ENCODE data around the gene CEP295NL. TPM values are rescaled to one million over a fixed set of nuclear protein-coding genes. Genes with fewer than 3 reads are reported as not detected.
"Not testable (repeated sequence)": the region's sequence is repeated elsewhere in the genome, so short reads cannot be mapped to it uniquely, and the experiment has no call there.

The CEP295NL gene
- total RNA-seq, 1 experiment from 2014 or later = 0.07 TPM

DNA sequence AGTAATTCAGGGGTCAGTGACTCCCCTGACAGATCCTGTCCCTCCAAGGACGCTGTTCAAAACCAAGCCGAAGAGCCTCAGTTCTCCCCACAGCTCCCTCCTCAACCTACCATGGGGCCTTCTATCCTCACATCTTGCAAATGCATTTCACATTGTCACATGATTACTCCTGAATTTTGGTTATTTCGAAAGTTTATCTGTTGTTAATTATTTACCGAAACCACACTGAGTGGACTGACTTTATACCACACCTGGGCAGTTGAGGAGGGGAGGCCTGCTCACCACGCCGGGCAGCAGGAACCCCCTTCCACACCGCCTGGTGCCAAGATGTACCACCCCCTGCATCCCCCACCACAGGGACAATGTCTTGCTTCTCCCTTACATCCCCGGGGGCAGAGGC, 17.5 kb upstream of the CEP295NL start:
- H3K36me3 ChIP-seq (replicated peaks; ENCODE audit: control insufficient read depth, insufficient read depth, low read length) = no peaks in the 10 kb centered on the region
- DNase-seq = no peak
- H3K27me3 ChIP-seq (ENCODE audit: control insufficient read depth, insufficient read depth, low read length) = peaks cover 2% of the 10 kb centered on the region
- H3K4me3 ChIP-seq (ENCODE audit: insufficient read depth, low read depth, low read length) = no peak overlapping the region

DNA sequence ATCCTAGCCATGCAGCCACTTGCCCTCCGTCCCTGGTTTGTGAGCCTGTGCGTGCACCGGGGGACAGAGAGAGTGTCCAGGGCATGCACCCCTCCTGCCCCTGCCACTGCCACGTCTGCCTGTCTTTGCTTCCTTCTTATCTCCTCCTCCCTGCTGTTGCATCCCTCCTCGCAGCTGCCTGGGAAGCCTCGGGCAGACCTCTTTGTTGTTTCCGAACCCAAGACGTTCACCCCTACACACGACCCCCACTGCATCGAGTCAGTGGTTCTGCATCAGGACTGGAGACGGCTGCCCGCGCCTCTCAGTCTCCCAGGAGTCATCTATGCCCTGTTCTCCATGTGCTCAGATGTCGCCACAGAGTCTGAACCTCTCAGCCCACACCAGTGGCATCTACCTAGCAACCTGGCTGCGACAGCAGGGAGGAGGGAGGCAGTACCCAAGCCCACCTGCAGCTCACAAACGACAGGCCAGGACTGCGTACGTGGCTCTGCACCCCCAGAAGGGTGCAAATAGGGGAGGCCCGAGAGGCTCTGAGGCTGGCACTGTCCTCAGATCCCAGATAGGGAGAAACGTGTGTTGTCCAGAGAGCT, 17.0 kb upstream of the CEP295NL start:
- no peak overlapping the region for H3K4me3 ChIP-seq (ENCODE audit: insufficient read depth, low read depth, low read length)
- DNase-seq = no peak
- H3K27me3 ChIP-seq (ENCODE audit: control insufficient read depth, insufficient read depth, low read length) = peaks cover 2% of the 10 kb centered on the region
- no peaks in the 10 kb centered on the region for H3K36me3 ChIP-seq (replicated peaks; ENCODE audit: control insufficient read depth, insufficient read depth, low read length)

DNA sequence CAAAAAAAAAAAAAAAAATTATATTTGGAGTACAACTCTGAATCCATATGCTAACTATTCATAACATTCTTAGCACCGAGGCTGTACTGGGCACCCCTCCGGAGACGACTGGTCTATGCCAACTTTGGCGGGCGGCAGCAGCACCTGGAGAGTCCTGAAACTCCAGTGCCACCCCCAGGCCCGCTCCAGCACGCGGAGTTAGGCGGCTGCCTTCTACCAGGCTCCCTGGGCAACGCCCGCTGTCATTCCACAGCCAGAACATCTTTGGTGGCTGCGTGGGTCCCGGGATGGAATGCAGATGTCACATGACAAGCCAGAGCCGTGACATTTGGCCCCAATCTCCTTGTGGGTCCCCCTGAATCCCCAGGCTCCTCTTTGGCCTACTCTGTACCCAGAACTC, 16.0 kb upstream of the CEP295NL start:
- Histone ChIP-seq H3K36me3 (replicated peaks; ENCODE audit: control insufficient read depth, insufficient read depth, low read length) (no peaks in the 10 kb centered on the region), H3K27me3 (ENCODE audit: control insufficient read depth, insufficient read depth, low read length) (no peaks in the 10 kb centered on the region; the same call in 1 of the 2 replicates), H3K4me3 (ENCODE audit: insufficient read depth, low read depth, low read length) (no peak overlapping the region)
- no peak for DNase-seq

DNA sequence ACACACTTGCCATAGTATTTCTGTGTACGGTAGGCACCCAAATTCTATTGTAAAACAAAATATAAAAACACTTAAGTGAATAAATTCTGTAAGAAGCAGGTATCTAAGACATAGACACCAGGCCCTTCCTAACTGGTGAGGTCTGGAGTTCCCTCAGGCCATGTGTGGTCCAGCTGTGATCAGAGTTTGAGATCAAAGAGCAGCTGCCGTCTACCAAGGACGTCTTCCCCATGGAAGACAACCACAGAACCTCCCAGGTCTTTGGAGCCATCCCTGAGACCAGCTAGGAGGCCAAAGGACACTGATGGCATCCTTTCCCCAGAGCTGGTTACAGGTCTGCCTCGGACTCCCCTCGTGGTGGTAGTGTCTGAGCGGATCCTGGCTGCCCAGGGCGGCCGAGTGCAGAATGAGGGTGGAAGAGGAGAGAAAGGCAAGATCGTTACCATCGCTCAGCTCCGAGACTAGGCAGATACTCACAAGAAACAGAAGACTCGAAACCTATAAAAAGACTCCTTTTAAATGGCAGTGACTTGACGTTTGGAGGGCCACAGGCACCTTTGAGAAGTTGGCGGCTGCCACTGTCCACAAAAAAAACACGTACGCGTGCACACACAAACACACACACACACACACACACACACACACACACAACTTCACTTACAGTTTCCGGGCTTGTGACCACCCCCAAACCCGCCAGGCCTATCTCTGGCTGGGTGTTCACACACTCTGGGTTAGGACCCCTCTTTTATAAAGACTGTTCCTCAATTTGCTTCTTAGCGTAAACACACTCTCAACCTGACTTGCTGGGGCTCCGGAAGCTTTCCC, 14.7 kb upstream of the CEP295NL start:
- no peak overlapping the region for H3K4me3 ChIP-seq (ENCODE audit: insufficient read depth, low read depth, low read length)
- DNase-seq = no peak
- no peaks in the 10 kb centered on the region for H3K27me3 ChIP-seq (ENCODE audit: control insufficient read depth, insufficient read depth, low read length)
- H3K36me3 ChIP-seq (replicated peaks; ENCODE audit: control insufficient read depth, insufficient read depth, low read length) = no peaks in the 10 kb centered on the region

DNA sequence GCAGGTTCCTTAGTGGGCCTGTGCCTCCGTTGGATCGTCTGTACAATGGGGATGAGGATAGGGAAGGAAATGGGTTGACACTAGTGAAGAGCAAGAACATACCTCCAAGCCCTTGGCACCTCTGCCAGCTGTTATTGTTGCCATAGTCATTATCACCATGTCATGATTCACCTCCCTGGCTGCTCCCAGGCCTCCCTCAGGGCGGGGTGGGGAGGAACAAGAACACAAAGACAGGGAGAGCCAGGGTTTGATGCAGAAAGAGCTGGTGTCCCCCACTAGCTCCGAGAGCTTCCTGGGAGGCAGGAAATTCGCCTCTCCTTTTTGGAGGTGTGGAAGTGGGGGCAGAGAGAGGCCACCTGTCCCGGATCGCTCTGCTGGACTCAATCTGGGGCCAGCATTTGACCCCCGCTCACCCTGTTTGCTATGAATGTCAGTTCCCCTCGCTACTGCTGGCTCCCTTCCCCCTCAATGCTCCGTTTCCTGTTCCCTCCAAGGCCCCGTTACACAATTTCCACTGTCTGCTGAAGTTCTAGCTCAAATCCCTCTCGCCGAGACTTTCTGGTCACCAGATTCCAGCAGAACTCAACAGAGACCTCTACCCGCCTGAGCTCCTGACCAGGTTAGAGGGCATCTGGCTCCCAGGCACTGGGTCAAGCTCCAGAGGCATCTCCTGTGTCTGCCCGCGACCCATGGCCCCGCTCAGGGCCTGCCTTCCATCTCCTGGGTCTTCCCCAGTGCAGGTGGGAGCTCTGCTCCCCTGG, 13.1 kb upstream of the CEP295NL start:
- no peak overlapping the region for H3K4me3 ChIP-seq (ENCODE audit: insufficient read depth, low read depth, low read length)
- DNase-seq = no peak
- no peaks in the 10 kb centered on the region for H3K27me3 ChIP-seq (ENCODE audit: control insufficient read depth, insufficient read depth, low read length)
- no peaks in the 10 kb centered on the region for H3K36me3 ChIP-seq (replicated peaks; ENCODE audit: control insufficient read depth, insufficient read depth, low read length)

DNA sequence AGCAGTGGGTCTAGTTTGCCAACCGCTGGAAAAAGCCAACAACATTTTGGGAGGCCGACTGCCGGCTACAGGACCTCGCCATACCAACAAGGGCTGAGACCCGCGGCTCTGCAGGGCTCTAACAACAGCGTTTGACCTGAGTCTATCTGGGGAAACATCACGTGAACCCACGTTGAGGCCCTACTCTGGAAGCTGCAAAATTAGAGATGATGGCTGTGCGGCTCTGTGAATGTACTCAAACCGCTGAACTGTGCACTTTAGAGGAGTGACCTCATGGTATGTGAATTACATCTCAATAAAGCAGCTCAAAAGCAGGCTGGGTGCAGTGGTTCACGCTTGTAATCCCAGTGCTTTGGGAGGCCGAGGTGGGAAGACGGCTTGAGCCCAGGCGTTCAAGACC, 10.1 kb upstream of the CEP295NL start:
- no peak overlapping the region for H3K4me3 ChIP-seq (ENCODE audit: insufficient read depth, low read depth, low read length)
- no peaks in the 10 kb centered on the region for H3K36me3 ChIP-seq (replicated peaks; ENCODE audit: control insufficient read depth, insufficient read depth, low read length)
- H3K27me3 ChIP-seq (ENCODE audit: control insufficient read depth, insufficient read depth, low read length) = no peaks in the 10 kb centered on the region
- no peak for DNase-seq

DNA sequence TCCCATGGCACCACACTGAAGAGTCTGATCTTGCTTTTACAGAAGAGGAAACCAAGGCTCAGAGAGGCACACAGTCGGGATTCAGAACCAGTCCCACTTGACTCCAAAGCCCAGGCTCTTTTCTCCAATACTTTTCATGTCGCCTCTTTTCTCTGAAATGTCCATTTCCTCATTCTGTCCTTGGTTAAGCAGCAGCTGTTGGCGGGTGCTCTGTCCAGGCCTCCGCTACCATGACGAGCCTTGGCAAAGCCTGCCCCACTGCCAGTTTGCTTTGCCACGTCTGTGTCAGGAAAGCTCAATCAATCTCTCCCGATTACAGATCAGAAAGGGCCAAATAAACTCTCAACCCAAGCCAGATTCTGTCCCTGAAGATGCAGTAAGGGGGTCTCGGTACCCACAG, 9.1 kb upstream of the CEP295NL start:
- Histone ChIP-seq H3K36me3 (replicated peaks; ENCODE audit: control insufficient read depth, insufficient read depth, low read length) (no peaks in the 10 kb centered on the region), H3K4me3 (ENCODE audit: insufficient read depth, low read depth, low read length) (no peak overlapping the region), H3K27me3 (ENCODE audit: control insufficient read depth, insufficient read depth, low read length) (no peaks in the 10 kb centered on the region)
- DNase-seq = no peak

DNA sequence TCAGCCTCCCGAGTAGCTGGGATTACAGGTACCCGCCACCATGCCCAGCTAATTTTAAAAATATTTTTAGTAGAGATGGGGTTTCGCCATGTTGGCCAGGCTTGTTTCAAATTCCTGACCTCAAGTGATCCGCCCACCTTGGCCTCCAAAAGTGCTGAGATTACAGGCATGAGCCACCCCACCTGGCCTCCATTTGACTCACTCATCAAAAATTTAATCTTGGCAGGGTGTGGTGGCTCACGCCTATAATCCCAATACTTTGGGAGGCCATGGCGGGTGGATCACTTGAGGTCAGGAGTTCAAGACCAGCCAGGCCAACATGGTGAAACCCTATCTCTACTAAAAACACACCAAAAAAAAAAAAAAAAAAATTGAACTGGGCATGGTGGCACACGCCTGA, 8.5 kb upstream of the CEP295NL start:
- not testable (repeated sequence) for H3K4me3 ChIP-seq (ENCODE audit: insufficient read depth, low read depth, low read length); H3K36me3 ChIP-seq (replicated peaks; ENCODE audit: control insufficient read depth, insufficient read depth, low read length); DNase-seq; H3K27me3 ChIP-seq (ENCODE audit: control insufficient read depth, insufficient read depth, low read length)

DNA sequence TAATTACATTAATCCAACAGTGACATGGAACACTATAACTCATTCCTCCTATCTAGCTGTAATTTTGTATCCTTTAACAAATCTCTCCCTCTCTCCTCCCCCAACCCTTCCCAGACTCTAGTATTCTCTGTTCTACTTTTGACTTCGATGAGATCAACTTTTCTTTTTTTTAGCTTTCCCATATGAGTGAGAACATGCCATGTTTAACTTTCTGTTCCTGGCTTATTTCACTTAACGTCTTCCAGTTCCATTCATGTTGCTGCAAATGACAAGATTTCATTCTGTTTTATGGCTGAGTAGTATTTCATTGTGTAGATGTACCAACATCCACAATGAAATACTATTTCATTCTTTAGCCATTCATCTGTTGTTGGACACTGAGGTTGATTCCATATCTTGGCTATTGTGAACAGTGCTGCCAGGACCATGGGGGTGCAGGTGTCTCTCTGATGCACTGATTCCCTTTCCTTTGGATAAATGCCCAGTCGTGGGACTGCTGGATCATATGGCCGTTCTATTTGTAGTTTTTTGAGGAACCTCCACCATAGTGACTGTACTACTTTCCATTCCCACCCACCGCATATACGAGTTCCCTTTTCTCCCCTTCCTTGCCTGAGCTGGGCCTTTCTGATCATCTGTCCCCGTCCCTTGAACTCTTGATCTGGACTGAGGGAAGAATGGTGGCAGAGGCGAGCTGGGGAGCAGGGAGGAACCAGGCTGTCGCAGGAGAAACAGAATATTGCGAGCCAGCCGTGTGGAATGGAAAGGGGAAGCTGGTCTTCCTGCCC, 7.7 kb upstream of the CEP295NL start:
- Histone ChIP-seq H3K36me3 (replicated peaks; ENCODE audit: control insufficient read depth, insufficient read depth, low read length) (no peaks in the 10 kb centered on the region), H3K27me3 (ENCODE audit: control insufficient read depth, insufficient read depth, low read length) (no peaks in the 10 kb centered on the region), H3K4me3 (ENCODE audit: insufficient read depth, low read depth, low read length) (no peak overlapping the region)
- no peak for DNase-seq

DNA sequence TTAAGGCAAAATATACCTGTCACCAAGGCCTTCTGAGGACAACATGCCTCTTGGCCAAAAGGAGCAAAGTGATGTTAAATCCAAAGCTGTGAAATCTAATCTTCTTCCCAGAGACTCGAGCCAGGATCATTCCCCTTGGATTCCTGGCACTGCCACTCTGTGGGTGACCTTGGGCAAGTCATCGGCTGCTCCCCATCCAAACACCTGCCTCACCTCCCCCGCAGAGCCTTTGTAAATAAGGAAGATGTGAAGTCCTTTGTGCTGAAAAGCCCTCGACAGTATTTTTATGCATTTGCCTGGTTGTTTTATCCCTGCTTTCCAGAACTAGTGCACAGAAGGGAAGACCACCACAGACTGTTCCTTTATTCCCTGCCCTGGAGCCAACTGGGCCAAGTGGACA, 5.4 kb upstream of the CEP295NL start:
- H3K36me3 ChIP-seq (replicated peaks; ENCODE audit: control insufficient read depth, insufficient read depth, low read length) = no peaks in the 10 kb centered on the region
- H3K27me3 ChIP-seq (ENCODE audit: control insufficient read depth, insufficient read depth, low read length) = no peaks in the 10 kb centered on the region
- DNase-seq = no peak
- no peak overlapping the region for H3K4me3 ChIP-seq (ENCODE audit: insufficient read depth, low read depth, low read length)

DNA sequence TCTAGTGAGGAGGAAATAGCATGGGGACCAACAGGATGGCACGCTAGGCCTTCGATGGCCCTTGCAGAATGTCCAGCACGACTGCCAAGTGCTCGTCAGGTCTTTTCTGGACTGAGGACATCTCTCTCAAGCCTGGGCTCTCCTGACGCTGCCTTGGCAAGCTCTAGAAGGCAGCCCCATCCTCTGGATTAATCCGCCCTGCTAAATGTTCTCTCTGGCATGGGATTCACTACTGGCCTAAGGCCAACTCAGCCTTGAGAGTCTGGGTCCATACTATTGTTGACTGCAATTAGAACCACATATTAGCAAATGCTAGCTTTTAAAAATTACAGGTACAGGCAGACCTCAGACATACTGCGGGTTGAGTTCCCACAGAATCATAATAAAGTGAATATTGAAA, 2.5 kb upstream of the CEP295NL start:
- Histone ChIP-seq H3K36me3 (replicated peaks; ENCODE audit: control insufficient read depth, insufficient read depth, low read length) (no peaks in the 10 kb centered on the region), H3K27me3 (ENCODE audit: control insufficient read depth, insufficient read depth, low read length) (no peaks in the 10 kb centered on the region), H3K4me3 (ENCODE audit: insufficient read depth, low read depth, low read length) (no peak overlapping the region)
- no peak for DNase-seq

DNA sequence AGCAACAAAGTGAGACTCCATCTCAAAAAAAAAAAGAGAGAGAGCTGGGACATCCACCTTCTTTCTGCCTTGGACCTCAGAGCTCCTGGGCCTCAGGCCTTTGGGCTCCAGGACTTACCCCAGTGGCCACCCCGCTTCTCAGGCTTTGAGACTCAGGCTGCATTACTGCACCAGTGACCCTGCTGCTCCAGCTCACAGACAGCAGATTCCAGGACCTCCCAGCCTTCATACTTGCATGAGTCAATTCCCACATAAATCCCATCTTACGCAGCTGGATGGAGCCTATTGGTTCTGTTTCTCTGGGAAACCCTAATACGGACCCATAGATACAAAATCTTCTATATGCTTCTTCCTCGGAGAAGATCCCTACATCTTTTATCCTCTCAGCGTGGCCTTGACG, 2.1 kb upstream of the CEP295NL start:
- Histone ChIP-seq H3K4me3 (ENCODE audit: insufficient read depth, low read depth, low read length) (no peak overlapping the region), H3K36me3 (replicated peaks; ENCODE audit: control insufficient read depth, insufficient read depth, low read length) (no peaks in the 10 kb centered on the region), H3K27me3 (ENCODE audit: control insufficient read depth, insufficient read depth, low read length) (no peaks in the 10 kb centered on the region)
- no peak for DNase-seq

DNA sequence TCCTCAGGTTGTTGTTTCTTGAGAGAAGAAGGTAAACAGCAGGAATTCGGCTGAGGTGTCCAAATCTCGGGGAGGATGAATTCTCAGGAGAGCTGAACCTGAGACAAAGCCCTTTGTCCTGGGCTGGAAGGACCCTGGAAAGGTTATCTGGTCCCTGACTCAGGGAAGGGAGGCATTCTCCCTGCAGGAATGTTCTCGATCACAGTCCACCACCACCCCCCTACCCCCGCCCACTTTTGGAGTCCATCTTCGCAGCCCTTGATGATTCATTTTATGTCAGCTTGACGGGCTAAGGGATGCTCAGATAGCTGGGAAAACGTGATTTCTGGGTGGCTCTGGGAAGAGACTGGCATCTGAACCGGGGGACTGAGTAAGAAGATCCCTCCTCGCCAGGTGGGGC, 1.4 kb upstream of the CEP295NL start:
- H3K4me3 ChIP-seq (ENCODE audit: insufficient read depth, low read depth, low read length) = no peak overlapping the region
- H3K36me3 ChIP-seq (replicated peaks; ENCODE audit: control insufficient read depth, insufficient read depth, low read length) = no peaks in the 10 kb centered on the region
- no peaks in the 10 kb centered on the region for H3K27me3 ChIP-seq (ENCODE audit: control insufficient read depth, insufficient read depth, low read length)
- DNase-seq = no peak

DNA sequence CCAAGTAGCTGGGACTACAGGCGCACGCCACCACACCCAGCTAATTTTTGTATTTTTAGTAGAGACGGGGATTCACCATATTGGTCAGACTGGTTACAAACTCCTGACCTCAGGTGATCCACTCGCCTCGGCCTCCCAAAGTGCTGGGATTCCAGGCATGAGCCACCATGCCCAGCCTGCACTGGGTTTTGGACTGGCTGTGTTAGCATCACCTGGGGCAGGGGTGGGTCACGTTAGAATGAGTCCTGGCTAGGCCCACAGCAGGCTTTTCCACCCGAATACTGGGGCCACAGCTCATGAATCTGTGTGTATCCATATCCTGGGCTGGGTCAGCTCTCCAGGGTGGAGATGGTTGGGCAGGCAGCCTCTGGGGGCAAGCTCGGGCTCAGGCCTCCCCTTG, 770 bp downstream of the CEP295NL start:
- not testable (repeated sequence) for H3K4me3 ChIP-seq (ENCODE audit: insufficient read depth, low read depth, low read length); H3K27me3 ChIP-seq (ENCODE audit: control insufficient read depth, insufficient read depth, low read length); H3K36me3 ChIP-seq (replicated peaks; ENCODE audit: control insufficient read depth, insufficient read depth, low read length); DNase-seq

All from H7 (cell line).